MM.1S (cell line): ENCODE measurements around the gene NOL9.

Experiments
- DNase-seq: peaks from one replicate; pipeline ENCODE4 v3.0.0-alpha.2; 2015
- H2AFZ ChIP-seq: fragments of 300-600 bp; sonication (generic); 2 replicates; pipeline ENCODE4 v1.6.0; 2016; ENCODE audit warnings: antibody characterized with exemption, low read length
- H3F3A ChIP-seq: fragments of 300-600 bp; sonication (generic); 2 replicates; pipeline ENCODE4 v1.6.1; 2016; ENCODE audit warnings: mild to moderate bottlenecking, antibody characterized with exemption, low read length, moderate library complexity, mixed read lengths; ENCODE audit not compliant: insufficient read depth
- H3K27ac ChIP-seq: fragments of 300-600 bp; sonication (generic); 2 replicates; pipeline ENCODE4 v1.5.1; 2016; ENCODE audit warnings: mild to moderate bottlenecking, low read length
- H3K27me3 ChIP-seq: fragments of 300-600 bp; sonication (generic); replicated peaks from 2 replicates; pipeline ENCODE4 v1.6.0; 2016; ENCODE audit warnings: low read length; ENCODE audit not compliant: insufficient read depth
- H3K36me3 ChIP-seq: fragments of 300-600 bp; sonication (generic); replicated peaks from 2 replicates; pipeline ENCODE4 v1.6.1; 2016; ENCODE audit warnings: mild to moderate bottlenecking, low read length, mixed read lengths; ENCODE audit not compliant: insufficient read depth
- H3K4me1 ChIP-seq: fragments of 300-600 bp; sonication (generic); 2 replicates; pipeline ENCODE4 v1.6.1; 2016; ENCODE audit warnings: low read length, mixed read lengths
- H3K4me2 ChIP-seq: fragments of 300-600 bp; sonication (generic); 2 replicates; pipeline ENCODE4 v1.6.0; 2016; ENCODE audit warnings: low read depth, low read length
- H3K4me3 ChIP-seq: fragments of 300-600 bp; sonication (generic); 2 replicates; pipeline ENCODE4 v1.5.1; 2016; ENCODE audit warnings: low read length, mixed read lengths
- H3K79me2 ChIP-seq: fragments of 300-600 bp; sonication (generic); 2 replicates; pipeline ENCODE4 v1.6.1; 2016; ENCODE audit warnings: mixed run types, low read length, mixed read lengths
- H3K9ac ChIP-seq: fragments of 300-600 bp; sonication (generic); 2 replicates; pipeline ENCODE4 v1.6.1; 2016; ENCODE audit warnings: low read length, mixed read lengths
- H3K9me2 ChIP-seq: fragments of 300-600 bp; sonication (generic); replicated peaks from 2 replicates; pipeline ENCODE4 v1.6.1; 2016; ENCODE audit warnings: mild to moderate bottlenecking, low read length, mixed read lengths; ENCODE audit not compliant: insufficient read depth
- H3K9me3 ChIP-seq: fragments of 300-600 bp; sonication (generic); replicated peaks from 2 replicates; pipeline ENCODE4 v1.6.1; 2016; ENCODE audit warnings: mild to moderate bottlenecking, low read length, mixed read lengths; ENCODE audit not compliant: insufficient read depth
- H4K20me1 ChIP-seq: fragments of 300-600 bp; sonication (generic); 2 replicates; pipeline ENCODE4 v1.6.1; 2016; ENCODE audit warnings: mild to moderate bottlenecking, low read length, moderate library complexity, mixed read lengths; ENCODE audit not compliant: insufficient read depth
- EZH2 ChIP-seq: fragments of 300-600 bp; sonication (generic); optimal IDR thresholded peaks from 2 replicates; pipeline ENCODE3; 2017; ENCODE audit warnings: low read depth, mild to moderate bottlenecking, antibody characterized with exemption, low read length, mixed read lengths
- EZH2phosphoT487 ChIP-seq: fragments of 300-600 bp; sonication (generic); IDR thresholded peaks from 2 replicates; pipeline ENCODE4 v1.6.1; 2018; ENCODE audit warnings: antibody characterized with exemption, low read length
- TF ChIP-seq, protein P1 (sequence below): fragments of 300-600 bp; sonication (generic); IDR thresholded peaks from 2 replicates; pipeline ENCODE4 v1.5.1; 2016; ENCODE audit warnings: antibody characterized with exemption, low read length, mixed read lengths

NOL9 gene

GRCh38 chr1:6585081-6585722 is 30.9 kb upstream of the NOL9 start:
- Histone ChIP-seq H3K4me3 (no peak overlapping the region), H3K27ac (no peak overlapping the region), H3K9me2 (no peaks in the 10 kb centered on the region), H3K4me2 (no peak overlapping the region), H3K4me1 (peaks cover 9% of the 10 kb centered on the region), H3K27me3 (no peaks in the 10 kb centered on the region), H3K9me3 (no peaks in the 10 kb centered on the region), H3K79me2 (peaks cover 18% of the 10 kb centered on the region), H4K20me1 (no peaks in the 10 kb centered on the region), H2AFZ (no peak overlapping the region), H3K9ac (no peak overlapping the region), H3F3A (no peaks in the 10 kb centered on the region; the same call in 1 of the 2 replicates), H3K36me3 (no peaks in the 10 kb centered on the region)
- TF ChIP-seq EZH2 (no peak), EZH2phosphoT487 (no peak)
- TF ChIP-seq, protein P1, sequence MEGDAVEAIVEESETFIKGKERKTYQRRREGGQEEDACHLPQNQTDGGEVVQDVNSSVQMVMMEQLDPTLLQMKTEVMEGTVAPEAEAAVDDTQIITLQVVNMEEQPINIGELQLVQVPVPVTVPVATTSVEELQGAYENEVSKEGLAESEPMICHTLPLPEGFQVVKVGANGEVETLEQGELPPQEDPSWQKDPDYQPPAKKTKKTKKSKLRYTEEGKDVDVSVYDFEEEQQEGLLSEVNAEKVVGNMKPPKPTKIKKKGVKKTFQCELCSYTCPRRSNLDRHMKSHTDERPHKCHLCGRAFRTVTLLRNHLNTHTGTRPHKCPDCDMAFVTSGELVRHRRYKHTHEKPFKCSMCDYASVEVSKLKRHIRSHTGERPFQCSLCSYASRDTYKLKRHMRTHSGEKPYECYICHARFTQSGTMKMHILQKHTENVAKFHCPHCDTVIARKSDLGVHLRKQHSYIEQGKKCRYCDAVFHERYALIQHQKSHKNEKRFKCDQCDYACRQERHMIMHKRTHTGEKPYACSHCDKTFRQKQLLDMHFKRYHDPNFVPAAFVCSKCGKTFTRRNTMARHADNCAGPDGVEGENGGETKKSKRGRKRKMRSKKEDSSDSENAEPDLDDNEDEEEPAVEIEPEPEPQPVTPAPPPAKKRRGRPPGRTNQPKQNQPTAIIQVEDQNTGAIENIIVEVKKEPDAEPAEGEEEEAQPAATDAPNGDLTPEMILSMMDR, result no peak
- DNase-seq, result no peak

- TF ChIP-seq EZH2phosphoT487 (no peak), EZH2 (no peak)
- TF ChIP-seq, protein P1, result no peak
- Histone ChIP-seq H3K36me3 (no peaks in the 10 kb centered on the region), H3K9me3 (no peaks in the 10 kb centered on the region), H3K4me2 (no peak overlapping the region), H3K9me2 (no peaks in the 10 kb centered on the region), H4K20me1 (no peaks in the 10 kb centered on the region), H2AFZ (no peak overlapping the region), H3K4me3 (no peak overlapping the region), H3K27me3 (no peaks in the 10 kb centered on the region), H3K79me2 (peaks cover 21% of the 10 kb centered on the region), H3K27ac (no peak overlapping the region), H3K4me1 (peaks cover 11% of the 10 kb centered on the region), H3F3A (no peaks in the 10 kb centered on the region), H3K9ac (no peak overlapping the region)
- no peak for DNase-seq
Observed at GRCh38 chr1:6584126-6585080, 30.1 kb upstream of the NOL9 start.

DNA sequence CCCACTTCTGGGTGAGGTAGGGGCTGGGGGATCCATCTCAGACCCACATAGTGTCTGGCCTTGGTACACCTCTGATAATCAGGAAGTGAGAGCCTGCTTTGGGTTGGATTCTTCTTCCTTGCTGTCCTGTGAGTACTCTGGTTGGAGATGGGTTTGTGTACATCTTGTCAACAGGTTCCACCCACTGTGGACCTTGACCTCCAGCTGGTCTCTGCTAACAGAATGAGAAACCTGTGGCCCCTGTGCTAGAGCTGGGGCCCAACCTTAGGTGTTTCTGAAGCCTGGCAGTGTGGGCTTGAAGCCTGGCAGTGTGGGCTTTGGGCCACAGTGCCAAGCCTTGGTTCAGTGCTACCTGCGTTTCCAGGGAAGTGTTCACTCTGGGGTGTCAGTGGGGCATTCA is 28.1 kb upstream of the NOL9 start:
- H3K9me3 ChIP-seq, result no peaks in the 10 kb centered on the region
- H3K9me2 ChIP-seq, result no peaks in the 10 kb centered on the region
- no peak overlapping the region for H3K9ac ChIP-seq
- H3K4me3 ChIP-seq, result no peak overlapping the region
- peaks cover 21% of the 10 kb centered on the region for H3K79me2 ChIP-seq
- no peak overlapping the region for H3K4me2 ChIP-seq
- H2AFZ ChIP-seq, result no peak overlapping the region
- H3K36me3 ChIP-seq, result no peaks in the 10 kb centered on the region
- H4K20me1 ChIP-seq, result no peaks in the 10 kb centered on the region
- H3K27ac ChIP-seq, result no peak overlapping the region
- H3K4me1 ChIP-seq, result peaks cover 14% of the 10 kb centered on the region
- TF ChIP-seq, protein P1, result no peak
- TF ChIP-seq EZH2phosphoT487, result no peak
- no peak for TF ChIP-seq EZH2
- H3F3A ChIP-seq, result no peaks in the 10 kb centered on the region
- no peak for DNase-seq
- H3K27me3 ChIP-seq, result no peaks in the 10 kb centered on the region
